GM23338 (cell line): ENCODE results near the gene FRK. TPM values are rescaled to one million over a fixed set of nuclear protein-coding genes. Genes with fewer than 3 reads are reported as not detected.

ENCODE experiments used
- ATAC-seq: fragments of 200-7000 bp; cut with Tn5 transposase; 3 replicates; pipeline ENCODE4 v1.9.1; 2020
- DNase-seq: peaks from one replicate; pipeline ENCODE4 v3.0.0-alpha.2; 2015; ENCODE audit warnings: low spot score
- H2AFZ ChIP-seq: fragments of 200-600 bp; sonication (generic); 2 replicates; pipeline ENCODE4 v1.8.0; 2016; ENCODE audit warnings: antibody characterized with exemption, mild to moderate bottlenecking, moderate library complexity
- H3F3A ChIP-seq: fragments of 200-600 bp; sonication (generic); replicated peaks from 2 replicates; pipeline ENCODE4 v1.8.0; 2017; ENCODE audit warnings: antibody characterized with exemption, mixed run types, low read depth
- H3K27ac ChIP-seq: fragments of 200-600 bp; sonication (generic); 2 replicates; pipeline ENCODE4 v1.6.1; 2016; ENCODE audit warnings: low read depth
- H3K27me3 ChIP-seq: fragments of 200-600 bp; sonication (generic); 2 replicates; pipeline ENCODE4 v1.8.0; 2016; ENCODE audit warnings: mild to moderate bottlenecking, mixed run types, moderate library complexity; ENCODE audit not compliant: insufficient read depth
- H3K36me3 ChIP-seq: fragments of 200-600 bp; sonication (generic); 2 replicates; pipeline ENCODE4 v1.8.0; 2016; ENCODE audit warnings: mild to moderate bottlenecking; ENCODE audit not compliant: insufficient read depth
- H3K4me1 ChIP-seq: fragments of 200-600 bp; sonication (generic); 2 replicates; pipeline ENCODE4 v1.8.0; 2016; ENCODE audit warnings: mild to moderate bottlenecking, moderate library complexity; ENCODE audit not compliant: insufficient read depth
- H3K4me2 ChIP-seq: fragments of 200-600 bp; sonication (generic); 2 replicates; pipeline ENCODE4 v1.7.1; 2017; ENCODE audit warnings: mixed run types
- H3K4me3 ChIP-seq: fragments of 200-600 bp; sonication (generic); 2 replicates; pipeline ENCODE4 v1.6.1; 2016; ENCODE audit warnings: mixed run types
- H3K79me2 ChIP-seq: fragments of 200-600 bp; sonication (generic); replicated peaks from 2 replicates; pipeline ENCODE4 v1.8.0; 2017; ENCODE audit warnings: mild to moderate bottlenecking; ENCODE audit not compliant: insufficient read depth
- H3K9me2 ChIP-seq: fragments of 200-600 bp; sonication (generic); 2 replicates; pipeline ENCODE4 v1.8.0; 2017; ENCODE audit not compliant: insufficient read depth
- H4K20me1 ChIP-seq: fragments of 200-600 bp; sonication (generic); replicated peaks from 2 replicates; pipeline ENCODE4 v1.8.0; 2017; ENCODE audit warnings: mild to moderate bottlenecking; ENCODE audit not compliant: insufficient read depth
- H3K27ac Mint-ChIP-seq: 2 replicates; pipeline ENCODE4 v1.8.0; 2020; ENCODE audit warnings: inconsistent platforms, mild to moderate bottlenecking, moderate library complexity, mixed read lengths
- H3K27me3 Mint-ChIP-seq: 3 replicates; pipeline ENCODE4 v1.8.0; 2022; ENCODE audit warnings: low read depth, mild to moderate bottlenecking, moderate library complexity, mixed read lengths, inconsistent platforms; ENCODE audit not compliant: insufficient read depth, poor library complexity
- H3K36me3 Mint-ChIP-seq: 3 replicates; pipeline ENCODE4 v1.8.0; 2021; ENCODE audit warnings: low read depth, mild to moderate bottlenecking, inconsistent platforms, moderate library complexity, mixed read lengths
- H3K4me1 Mint-ChIP-seq: 3 replicates; pipeline ENCODE4 v1.8.0; 2020; ENCODE audit warnings: mild to moderate bottlenecking, inconsistent platforms, mixed read lengths
- H3K4me3 Mint-ChIP-seq: 3 replicates; pipeline ENCODE4 v1.8.0; 2021; ENCODE audit warnings: moderate library complexity, mild to moderate bottlenecking, inconsistent platforms, mixed read lengths
- H3K9me3 Mint-ChIP-seq: 3 replicates; pipeline ENCODE4 v1.8.0; 2020; ENCODE audit warnings: moderate library complexity, mild to moderate bottlenecking, inconsistent platforms, mixed read lengths
- CREB1 ChIP-seq: fragments of 250-450 bp; sonication (Bioruptor Pico); IDR thresholded peaks from 2 replicates; pipeline ENCODE4 v1.5.0; 2020; ENCODE audit warnings: low read depth, mild to moderate bottlenecking, moderate library complexity
- ETS1 ChIP-seq: IDR thresholded peaks from 2 replicates; pipeline ENCODE4 v1.6.1; 2016; ENCODE audit warnings: antibody characterized with exemption
- EZH2 ChIP-seq: fragments of 200-600 bp; sonication (generic); IDR thresholded peaks from one replicate; pipeline ENCODE4 v1.8.0; 2017; ENCODE audit warnings: antibody characterized with exemption, mild to moderate bottlenecking, low read depth; ENCODE audit not compliant: unreplicated experiment
- EZH2phosphoT487 ChIP-seq: fragments of 200-600 bp; sonication (generic); IDR thresholded peaks from one replicate; pipeline ENCODE4 v1.8.1; 2018; ENCODE audit warnings: antibody characterized with exemption; ENCODE audit not compliant: unreplicated experiment
- JUNB ChIP-seq: IDR thresholded peaks from one replicate; pipeline ENCODE4 v1.6.1; 2016; ENCODE audit warnings: antibody characterized with exemption; ENCODE audit not compliant: unreplicated experiment
- NANOG ChIP-seq: IDR thresholded peaks from 2 replicates; pipeline ENCODE4 v1.6.1; 2016; ENCODE audit warnings: antibody characterized with exemption, borderline replicate concordance
- POLR2AphosphoS5 ChIP-seq: IDR thresholded peaks from 2 replicates; pipeline ENCODE4 v1.6.1; 2016; ENCODE audit warnings: antibody characterized with exemption, low read depth
- STAT1 ChIP-seq: IDR thresholded peaks from one replicate; pipeline ENCODE4 v1.6.1; 2016; ENCODE audit warnings: antibody characterized with exemption; ENCODE audit not compliant: unreplicated experiment
- ZNF114 ChIP-seq: fragments of 250-450 bp; sonication (Bioruptor Pico); IDR thresholded peaks from 2 replicates; pipeline ENCODE4 v1.5.0; 2020; ENCODE audit warnings: mild to moderate bottlenecking, moderate library complexity
- ZNF331 ChIP-seq: fragments of 250-450 bp; sonication (Bioruptor Pico); IDR thresholded peaks from 2 replicates; pipeline ENCODE4 v1.5.0; 2020; ENCODE audit warnings: low read depth, mild to moderate bottlenecking, moderate library complexity
- ZNF462 ChIP-seq: fragments of 250-450 bp; sonication (Bioruptor Pico); IDR thresholded peaks from 2 replicates; pipeline ENCODE4 v1.5.0; 2020; ENCODE audit warnings: mild to moderate bottlenecking, moderate library complexity
- polyA plus RNA-seq: library from polyadenylated mRNA; unstranded; fragments of >200 nt; fragmentation: Nextera tagmentation; extraction: Ambion mirVana; gene quantifications from 2 replicates; pipeline ENCODE4 v1.2.1, GENCODE V29; 2016
- total RNA-seq: library from RNA; depleted of rRNA; stranded (reverse); fragments of >200 nt; shearing (Covaris generic); gene quantifications from 2 replicates; pipeline ENCODE4 v1.2.3, GENCODE V29; 2014

FRK gene
- total and polyA plus RNA-seq, 2 experiments from 2014 or later, result 0.06 to 0.24 TPM

DNA sequence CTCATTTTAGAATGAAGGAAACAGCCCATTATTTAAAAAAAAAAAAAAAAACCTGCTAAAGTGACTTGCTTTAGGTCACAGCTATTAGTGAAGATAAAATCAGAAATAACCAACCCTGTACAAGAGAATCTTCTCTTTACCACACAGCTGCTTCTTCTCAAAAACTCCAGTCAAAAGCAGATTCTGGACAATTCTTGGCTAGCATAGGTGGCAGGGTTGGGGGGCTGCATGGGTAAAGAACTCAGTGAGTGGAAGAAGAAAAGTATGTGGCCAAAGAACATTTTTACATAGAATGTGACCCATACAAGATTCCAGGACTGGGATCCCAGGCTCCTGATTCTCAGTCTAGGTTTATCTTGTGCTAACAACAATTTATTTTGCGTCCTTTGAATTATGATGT, 9.4 kb upstream of the FRK start:
- ATAC-seq (no peak), DNase-seq (no peak)
- Histone ChIP-seq H3K27ac (no peak overlapping the region), H3K27me3 (no peaks in the 10 kb centered on the region), H3F3A (no peaks in the 10 kb centered on the region), H4K20me1 (no peaks in the 10 kb centered on the region), H3K4me3 (no peak overlapping the region), H3K36me3 (no peaks in the 10 kb centered on the region), H3K79me2 (no peaks in the 10 kb centered on the region), H3K4me2 (no peak overlapping the region), H2AFZ (no peak overlapping the region), H3K9me2 (no peaks in the 10 kb centered on the region), H3K4me1 (no peaks in the 10 kb centered on the region; the same call in 1 of the 2 replicates)
- Mint-ChIP-seq H3K4me3 (no peak overlapping the region), H3K4me1 (peaks cover 4% of the 10 kb centered on the region), H3K27ac (no peak overlapping the region), H3K36me3 (no peaks in the 10 kb centered on the region), H3K9me3 (no peaks in the 10 kb centered on the region), H3K27me3 (no peaks in the 10 kb centered on the region)
- TF ChIP-seq ETS1, result no peak
- TF ChIP-seq ZNF114 (CRISPR knock-in tag), result no peak
- TF ChIP-seq EZH2phosphoT487, result no peak
- TF ChIP-seq JUNB, result no peak
- TF ChIP-seq EZH2, result no peak
- no peak for TF ChIP-seq STAT1
- no peak for TF ChIP-seq ZNF331 (CRISPR knock-in tag)
- TF ChIP-seq POLR2AphosphoS5, result no peak
- no peak for TF ChIP-seq ZNF462 (CRISPR knock-in tag)
- TF ChIP-seq CREB1, result no peak
- no peak for TF ChIP-seq NANOG
